SKM-1 treated with dmso at 0.1 percent for 144 hours (cell line): ENCODE results near the gene RIPOR3.

Experiments used
- DNase-seq: peaks from one replicate; lab custom pipeline; 2025; ENCODE audit not compliant: unreplicated experiment; lab: John Stamatoyannopoulos, UW

Gene RIPOR3

DNA sequence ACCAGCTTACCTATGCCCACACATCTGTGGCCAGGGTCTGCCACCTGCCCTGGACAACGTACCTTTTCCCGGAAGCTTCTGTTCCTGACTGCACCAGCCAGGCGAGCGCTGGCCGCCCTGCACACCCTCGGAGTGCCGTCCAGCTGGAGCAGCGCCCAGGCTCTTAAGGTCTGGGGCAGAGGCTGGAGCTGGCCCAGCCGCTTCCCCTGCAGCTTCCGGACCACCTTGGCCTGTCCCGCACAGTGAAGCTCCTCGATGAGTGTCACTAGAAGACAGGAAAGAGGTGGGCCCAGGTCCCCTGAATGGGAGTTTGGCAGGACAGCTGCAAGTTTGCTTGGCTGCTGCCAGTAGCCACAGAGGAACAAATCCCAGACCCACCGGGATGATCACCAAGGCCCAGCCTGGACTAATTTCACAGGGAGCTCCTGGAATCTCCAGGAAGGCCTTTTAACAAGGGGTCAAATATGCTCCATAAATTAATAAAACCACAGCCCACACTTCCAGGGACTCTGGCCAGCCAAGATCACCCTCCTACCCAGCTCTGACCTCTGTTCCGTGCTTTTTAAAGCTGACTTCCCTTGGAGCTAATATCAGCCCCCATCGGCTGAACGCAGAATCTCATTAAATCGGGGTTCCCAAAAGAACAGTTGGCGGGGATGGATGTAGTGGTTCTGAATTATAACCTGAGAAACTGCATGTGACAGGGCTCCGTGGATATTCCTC lies 98.9 kb downstream of the RIPOR3 start:
- no peak for DNase-seq

DNA sequence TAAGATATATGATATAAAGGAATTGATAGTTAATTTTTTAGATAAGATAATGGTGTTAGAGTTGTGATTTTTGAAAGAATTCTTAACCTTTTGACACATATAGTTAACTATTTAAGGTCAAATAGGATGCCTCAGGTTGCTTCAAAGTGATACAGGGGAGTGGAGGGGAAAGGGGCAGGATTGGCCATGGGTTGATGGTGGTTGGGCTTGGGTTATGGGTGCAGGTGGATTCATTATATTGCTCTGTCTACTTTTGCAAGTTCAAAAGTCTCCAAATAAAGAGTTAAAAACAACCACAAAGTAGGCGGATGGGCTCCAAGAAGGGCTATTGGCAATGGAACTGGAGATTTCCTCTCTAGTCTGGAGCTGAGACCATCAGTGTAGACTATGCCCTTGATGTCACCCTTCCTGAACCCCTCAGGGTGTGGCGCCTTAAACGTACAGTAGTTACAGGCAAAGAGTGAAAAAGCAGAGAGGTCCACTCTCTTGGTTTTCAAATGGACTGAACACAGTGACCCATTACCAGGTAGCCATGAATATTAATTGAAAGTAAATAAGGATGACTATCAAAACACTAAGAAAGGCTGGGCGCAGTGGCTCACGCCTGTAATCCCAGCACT lies 100.0 kb downstream of the RIPOR3 start:
- no peak for DNase-seq

DNA sequence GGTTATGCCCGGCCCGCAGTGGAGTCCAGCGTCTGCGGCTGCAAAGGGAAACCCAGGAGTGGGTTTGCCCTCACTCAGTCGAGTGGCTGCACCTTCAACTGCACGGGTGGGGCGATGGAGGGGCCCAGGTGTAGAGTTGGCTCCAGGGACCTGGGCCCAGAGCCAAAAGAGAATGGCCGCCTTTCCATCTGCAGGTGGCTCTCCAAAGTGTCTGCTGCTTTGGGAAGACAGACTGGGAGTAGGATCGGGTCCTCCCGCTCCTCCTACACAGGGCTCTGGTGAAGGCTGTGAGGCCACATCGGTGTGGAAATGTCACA lies 101.0 kb downstream of the RIPOR3 start:
- DNase-seq, result no peak

DNA sequence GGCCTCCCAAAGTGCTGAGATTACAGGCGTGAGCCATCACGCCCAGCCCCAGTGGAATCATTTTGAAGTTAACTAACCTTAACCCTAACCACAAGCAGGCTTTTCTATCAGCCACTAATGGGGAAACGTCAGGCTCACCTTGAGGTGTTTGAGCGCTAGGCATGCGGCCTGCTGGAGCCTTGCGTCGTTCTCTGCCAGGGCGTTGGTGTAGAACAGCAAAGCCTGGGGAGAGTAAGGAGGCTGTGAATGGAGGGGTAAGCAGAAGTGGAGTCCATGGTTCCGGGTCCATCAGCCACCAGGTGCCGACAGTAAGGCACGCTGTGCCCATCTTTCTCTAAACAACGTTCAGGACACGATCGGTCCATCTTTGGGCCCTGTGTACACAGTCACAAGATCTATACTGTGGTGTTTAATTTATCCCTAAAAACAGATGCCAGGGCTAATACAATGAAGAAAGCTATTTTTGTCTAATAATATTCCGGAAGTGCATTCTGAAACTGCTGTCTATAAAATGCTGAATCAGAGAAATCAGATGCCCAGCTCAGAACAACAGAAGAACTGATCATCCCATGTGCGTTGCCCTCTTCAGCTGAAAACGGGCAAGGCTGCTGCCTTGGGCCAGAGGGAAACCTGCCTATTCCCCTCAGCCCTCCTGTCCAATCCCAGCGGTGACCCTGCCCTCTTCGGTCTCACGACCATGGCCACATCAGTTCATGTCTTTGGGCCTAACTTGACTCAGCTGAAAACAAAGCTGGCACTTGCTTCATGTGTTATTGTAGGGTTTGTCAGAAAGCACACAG lies 101.6 kb downstream of the RIPOR3 start:
- DNase-seq, result no peak

DNA sequence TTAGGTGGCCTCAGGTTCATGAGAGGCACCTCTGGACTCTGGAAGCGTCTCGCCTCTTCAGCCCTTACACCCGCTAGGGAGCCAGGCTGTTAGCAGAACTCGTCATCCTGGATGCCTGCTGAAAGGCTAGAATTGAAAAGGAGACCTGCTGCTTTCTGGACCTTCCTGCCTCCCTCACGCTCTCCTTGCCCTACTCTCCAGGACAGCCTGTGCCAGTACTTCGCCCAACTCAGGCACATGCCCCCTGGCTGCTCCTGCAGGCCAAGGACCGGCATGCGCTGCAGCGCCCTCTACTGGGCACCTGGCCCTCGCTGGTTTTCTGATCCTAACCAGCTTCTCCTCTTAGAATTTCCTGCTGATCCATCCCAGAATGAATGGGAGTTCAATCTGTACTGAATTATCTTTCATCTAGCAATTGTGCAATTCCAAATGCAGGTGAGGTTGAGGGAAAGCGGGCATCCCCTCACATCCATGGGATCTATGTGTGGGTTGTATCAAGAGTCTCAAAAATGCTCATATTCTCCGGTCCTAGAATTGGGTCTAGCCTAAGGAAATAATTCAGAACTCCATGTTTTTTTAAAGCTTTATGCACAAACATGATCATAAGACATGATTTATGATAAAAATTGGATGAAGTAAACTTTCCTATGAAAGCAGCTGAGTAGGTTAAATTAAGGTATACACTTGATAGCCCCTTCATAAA lies 103.2 kb downstream of the RIPOR3 start:
- peak; percentile 39 for DNase-seq

DNA sequence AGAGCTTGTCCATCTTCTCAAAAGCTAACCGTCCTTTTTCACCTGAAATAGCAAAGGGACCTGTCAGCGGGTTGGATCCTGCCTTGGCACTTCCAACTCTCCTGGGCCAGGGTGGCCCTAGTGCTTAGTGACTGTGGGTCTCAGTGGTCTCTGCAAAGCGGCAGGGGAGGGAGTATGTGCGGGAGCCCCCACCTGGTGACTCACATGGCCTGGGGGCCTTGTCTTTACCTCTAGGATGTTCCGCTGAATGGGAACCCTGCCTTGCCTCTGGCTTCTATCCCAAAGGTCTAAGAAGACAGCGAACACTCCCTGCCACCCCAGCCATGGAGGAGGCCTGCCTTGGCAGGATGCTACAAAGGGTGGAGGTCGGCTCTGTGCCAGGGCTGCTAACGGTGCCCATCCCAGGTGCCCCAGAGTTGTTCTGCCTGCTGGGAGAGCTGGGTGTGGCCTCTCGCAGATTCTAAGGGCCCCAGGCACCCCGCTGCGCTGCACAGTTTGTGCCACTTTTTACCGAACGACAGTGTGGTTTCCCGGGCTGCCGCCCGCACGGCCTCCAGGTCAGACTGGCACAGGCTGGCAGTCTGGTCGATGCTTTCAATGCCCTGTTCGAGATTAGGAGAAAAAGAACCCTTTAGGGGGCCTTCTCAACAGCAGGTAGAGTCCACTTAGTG lies 103.9 kb downstream of the RIPOR3 start:
- no peak for DNase-seq

DNA sequence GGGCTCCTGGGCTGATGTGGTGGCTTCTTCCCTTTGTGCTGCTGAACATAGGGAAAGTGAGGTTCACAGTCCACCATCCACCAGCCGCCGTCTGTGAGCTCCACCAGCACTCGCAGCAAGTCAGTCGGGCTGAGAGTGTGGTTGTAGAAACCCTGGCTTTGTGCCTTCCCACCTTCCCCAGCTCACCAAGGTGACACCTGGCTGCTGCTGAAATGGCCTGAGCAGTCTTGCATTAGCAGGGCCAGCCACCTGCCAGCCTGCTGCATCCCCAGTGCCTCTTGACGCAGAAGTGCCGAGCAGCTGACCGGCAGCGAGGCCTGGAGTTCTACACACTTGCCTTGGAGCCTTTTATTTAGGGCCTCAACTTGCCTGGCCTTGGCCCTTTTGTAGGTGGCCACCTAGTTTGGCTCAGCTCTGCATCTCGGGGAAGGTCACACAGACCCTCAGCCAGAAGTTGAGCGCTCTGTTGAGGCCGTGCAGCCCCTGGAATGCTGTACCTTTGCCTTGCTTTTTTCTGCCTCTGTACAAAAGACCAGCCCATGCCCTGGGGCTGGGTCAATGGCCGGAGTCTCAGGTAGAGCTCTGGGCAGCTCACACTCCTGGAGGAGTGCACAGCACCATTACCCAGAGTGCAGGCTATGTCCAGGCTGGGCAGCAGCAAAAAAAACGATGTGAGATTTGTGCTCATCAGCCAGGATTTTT lies 104.7 kb downstream of the RIPOR3 start:
- DNase-seq, result no peak

DNA sequence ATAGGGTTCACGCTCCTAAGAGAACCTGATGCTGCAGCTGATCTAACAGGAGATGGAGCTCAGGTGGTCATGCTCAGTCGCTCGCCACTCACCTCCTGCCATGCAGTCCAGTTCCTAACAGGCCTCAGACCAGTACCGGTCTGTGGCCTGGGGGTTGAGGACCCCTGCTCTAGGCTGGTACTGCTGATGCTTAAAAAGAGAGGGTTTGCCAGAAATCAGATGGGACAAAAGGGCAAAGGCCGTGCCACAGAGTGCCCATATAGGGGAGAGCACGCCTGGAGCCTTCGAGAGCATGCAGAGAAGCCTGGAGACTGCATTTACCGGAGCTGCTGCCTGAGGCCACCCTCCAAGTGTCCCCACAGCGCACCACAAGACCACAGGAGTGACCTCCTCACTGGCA lies 105.7 kb downstream of the RIPOR3 start:
- DNase-seq, result no peak

DNA sequence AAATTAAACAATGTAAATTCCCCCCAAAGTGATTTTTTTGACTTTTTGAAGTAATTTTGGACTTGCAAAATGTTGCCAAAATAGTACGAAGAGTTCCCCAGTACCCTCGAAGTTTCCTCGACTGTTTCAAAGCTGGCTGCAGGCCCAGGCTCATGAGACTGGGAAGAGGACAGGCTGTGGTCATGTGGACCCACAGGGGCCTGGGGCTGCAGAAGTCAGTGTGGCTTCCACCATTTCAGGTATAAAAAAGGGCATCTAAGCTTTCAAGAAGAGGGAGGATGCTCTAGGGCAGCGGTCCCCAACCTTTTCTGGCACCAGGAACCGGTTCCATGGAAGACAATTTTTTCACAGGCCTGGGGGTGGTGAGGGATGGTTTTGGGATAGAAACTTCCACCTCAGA lies 106.1 kb downstream of the RIPOR3 start:
- no peak for DNase-seq

DNA sequence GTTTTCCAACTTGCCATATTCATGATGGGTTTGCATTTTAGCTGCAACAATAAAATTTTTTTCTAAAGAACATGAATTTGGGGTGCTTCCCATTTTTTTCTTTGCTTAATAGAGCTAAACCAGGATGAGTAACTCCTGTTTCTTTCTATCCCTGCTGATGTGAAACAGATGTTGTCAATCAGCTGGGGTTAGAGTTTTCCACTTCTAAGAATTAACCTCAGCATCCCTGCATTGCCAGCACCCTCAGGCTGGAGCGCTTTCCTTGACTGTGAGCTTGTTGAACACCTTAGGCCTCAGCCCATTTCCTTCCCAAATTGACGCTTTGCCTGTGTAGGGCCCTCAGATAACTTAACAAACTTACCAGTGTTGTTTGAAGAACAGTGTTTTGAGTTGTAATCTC lies 106.7 kb downstream of the RIPOR3 start:
- DNase-seq, result no peak

DNA sequence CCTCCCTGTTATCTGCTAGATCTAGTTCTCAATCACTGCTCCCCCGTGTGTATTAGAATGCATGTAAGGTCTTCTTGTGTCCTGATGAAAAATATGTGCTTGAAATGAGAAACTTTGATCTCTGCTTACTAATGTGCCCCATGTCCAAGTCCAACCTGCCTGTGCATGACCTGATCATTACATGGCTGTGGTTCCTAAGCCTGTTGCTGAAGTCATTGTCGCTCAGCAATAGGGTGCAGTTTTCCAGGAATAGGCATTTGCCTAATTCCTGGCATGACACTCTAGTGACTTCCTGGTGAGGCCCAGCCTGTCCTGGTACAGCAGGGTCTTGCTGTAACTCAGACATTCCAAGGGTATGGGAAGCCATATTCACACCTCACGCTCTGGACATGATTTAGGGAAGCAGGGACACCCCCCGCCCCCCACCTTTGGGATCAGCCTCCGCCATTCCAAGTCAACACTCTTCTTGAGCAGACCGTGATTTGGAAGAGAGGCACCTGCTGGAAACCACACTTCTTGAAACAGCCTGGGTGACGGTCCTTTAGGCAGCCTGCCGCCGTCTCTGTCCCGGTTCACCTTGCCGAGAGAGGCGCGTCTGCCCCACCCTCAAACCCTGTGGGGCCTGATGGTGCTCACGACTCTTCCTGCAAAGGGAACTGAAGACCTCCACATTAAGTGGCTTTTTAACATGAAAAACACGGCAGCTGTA lies 107.7 kb downstream of the RIPOR3 start:
- no peak for DNase-seq

DNA sequence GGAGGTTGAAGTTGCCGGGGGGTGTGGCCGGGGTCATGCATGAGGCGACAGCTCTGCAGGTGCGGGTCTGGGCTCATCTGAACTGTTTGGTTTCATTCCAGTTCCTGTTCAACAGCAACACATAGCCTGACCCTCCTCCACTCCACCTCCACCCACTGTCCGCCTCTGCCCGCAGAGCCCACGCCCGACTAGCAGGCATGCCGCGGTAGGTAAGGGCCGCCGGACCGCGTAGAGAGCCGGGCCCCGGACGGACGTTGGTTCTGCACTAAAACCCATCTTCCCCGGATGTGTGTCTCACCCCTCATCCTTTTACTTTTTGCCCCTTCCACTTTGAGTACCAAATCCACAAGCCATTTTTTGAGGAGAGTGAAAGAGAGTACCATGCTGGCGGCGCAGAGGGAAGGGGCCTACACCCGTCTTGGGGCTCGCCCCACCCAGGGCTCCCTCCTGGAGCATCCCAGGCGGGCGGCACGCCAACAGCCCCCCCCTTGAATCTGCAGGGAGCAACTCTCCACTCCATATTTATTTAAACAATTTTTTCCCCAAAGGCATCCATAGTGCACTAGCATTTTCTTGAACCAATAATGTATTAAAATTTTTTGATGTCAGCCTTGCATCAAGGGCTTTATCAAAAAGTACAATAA lies 108.6 kb downstream of the RIPOR3 start:
- DNase-seq, result no peak

DNA sequence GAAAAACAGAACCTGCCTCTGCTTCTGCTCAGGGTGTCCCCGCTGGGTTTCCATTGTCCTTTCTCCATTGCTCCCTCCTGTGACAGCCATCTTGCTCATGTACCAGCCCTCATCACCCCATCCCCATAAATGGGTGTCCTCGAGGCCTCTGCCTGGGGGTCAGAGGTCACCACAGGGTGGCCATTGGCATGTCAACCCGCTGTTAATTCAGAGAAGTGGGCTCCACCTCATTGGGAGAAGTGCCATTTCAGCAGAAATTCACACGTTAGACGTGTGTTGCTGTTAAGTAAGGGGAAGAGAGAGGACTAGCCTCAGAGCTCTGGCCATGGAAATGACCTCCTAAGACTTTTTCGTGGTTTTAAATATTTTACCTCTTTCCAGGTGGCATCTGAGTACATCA lies 109.2 kb downstream of the RIPOR3 start:
- DNase-seq, result no peak

DNA sequence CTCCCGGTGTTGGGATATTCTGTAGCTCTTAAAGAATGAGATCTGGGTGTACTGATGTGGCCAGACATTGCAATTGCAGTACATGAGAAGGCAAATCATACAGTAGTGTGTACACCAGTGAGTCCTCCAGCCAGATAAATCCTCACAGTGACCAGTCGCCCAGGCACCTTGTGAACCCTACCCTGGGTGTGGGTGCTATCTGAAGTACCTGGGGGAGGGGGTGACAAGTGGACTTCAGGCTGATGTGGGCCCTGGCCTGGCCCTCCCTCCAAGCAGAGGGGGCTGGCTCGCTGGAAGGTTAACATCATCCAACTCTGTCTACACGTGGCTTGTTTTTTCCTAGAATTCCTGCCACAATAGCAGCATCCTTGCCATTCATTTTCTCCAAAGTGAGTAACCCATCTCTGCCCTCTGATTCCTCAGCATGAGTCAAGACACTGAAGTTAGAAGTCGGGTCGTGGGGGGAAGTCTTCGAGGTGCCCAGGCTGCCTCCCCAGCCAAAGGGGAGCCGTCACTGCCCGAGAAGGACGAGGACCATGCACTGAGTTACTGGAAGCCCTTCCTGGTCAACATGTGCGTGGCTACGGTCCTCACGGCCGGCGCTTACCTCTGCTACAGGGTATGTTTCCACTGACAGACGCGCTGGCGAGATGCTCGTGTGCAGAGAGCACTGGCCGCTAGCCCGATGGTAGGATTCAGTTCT lies 110.3 kb downstream of the RIPOR3 start:
- no peak for DNase-seq

DNA sequence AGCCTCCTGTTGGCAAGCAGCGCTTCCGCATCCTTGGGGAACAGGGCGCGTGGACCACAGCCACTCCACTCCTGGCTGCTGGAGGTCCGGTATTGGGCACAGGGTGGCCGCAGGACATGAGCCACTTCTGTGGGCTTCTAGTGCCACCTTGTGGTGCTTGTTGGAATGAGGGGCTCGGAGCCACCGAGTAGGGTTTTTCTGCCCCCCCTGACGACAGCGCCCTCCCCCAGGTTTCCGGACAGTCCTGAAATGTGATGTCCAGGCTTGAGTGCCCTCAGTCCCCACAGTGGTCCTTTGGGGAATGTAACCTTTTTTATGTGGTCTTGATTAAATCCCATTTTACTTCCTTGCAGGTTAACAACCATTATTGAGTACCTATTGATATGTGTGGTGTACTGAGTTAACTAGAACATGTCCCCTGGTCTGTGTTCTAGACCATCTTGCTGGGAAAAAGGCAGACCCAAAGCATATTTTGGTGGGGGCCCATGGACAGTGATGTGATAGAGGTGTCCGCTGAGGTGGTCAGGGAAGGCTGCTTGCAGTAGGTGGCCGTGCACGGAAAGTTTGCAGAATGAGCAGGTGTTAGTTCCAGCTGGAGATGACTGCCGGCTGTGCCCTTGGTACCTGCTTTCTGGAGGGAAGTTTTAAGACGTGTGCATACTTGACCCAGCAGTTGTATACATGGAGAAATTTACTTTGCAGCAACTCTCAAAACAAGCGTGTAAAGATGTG lies 111.2 kb downstream of the RIPOR3 start:
- peak; percentile 4 for DNase-seq

DNA sequence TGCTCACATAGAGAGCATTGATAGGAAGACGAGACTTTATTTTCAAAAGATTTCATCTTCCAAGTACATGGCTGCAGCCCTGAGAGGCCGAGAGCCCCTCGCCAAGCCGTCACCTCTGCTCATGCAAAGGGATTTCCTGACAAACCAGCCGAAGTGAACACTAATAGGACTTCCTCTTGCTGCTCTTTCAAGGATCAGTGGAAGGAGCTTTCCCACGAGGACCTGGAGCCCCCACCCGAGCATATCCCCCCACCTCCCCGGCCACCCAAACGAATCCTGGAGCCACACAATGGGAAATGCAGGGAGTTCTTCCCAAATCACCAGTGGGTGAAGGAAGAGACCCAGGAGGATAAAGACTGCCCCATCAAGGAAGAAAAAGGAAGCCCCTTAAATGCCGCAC lies 111.8 kb downstream of the RIPOR3 start:
- no peak for DNase-seq

DNA sequence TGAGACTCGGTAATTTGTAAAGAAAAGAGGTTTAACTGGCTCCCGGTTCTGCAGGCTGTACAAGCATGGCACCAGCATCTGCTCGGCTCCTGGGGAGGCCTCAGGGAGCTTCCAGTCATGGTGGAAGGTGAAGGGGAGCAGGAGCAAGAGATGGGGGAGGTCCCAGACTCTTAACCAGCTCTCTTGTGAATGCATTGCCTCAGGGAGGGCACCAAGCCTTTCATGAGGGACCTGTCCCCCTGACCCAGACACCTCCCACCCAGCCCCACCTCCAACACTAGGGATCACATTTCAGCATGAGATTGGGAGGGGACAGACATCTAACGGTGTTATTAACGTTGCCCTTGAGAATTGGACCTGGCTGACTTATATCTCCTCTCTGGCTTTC lies 112.6 kb downstream of the RIPOR3 start:
- DNase-seq, result no peak

DNA sequence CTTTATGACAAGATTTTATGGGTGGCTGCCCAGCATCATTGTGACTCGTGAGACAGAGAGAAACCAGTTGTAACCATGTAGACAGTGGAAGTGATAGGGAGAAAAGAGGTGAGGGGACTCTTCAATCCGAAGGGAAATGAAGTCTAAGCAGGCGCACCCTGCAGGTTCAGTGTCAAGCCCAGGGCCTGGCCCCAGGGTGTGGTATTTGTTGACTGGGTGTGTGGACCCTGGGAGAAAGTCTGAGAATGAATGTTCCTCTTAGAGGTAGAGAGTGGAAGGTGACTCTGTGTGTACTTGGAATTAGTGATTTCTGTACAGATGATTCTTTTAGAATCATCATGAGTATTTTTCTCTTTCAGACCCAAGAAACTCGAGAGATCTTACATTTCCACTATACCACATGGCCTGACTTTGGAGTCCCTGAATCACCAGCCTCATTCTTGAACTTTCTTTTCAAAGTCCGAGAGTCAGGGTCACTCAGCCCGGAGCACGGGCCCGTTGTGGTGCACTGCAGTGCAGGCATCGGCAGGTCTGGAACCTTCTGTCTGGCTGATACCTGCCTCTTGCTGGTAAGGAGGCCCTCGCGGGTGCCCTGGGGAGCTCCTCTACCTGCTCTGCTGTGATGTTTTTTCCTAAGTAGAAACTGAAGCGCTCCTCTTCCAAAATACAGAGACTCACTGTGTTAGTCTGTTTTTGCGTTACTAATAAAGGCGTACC lies 113.1 kb downstream of the RIPOR3 start:
- DNase-seq, result no peak
